Tibial artery (tissue), 4 donors: ENCODE measurements around the gene MDH1B.

Experiments
- DNase-seq, 2 donors: peaks; one replicate each; pipeline ENCODE4 v3.0.0-alpha.2; 2019
- H3K27ac ChIP-seq, 2 donors: fragments of 200-600 bp; sonication (generic) in 1 of 2; 1 replicate in 1 of 2; 2 replicates in 1 of 2; pipeline ENCODE4 v1.5.1; 2018 to 2019; ENCODE audit warnings: mild to moderate bottlenecking in 1 of 2
- H3K27me3 ChIP-seq, 2 donors: fragments of 200-600 bp; sonication (generic) in 1 of 2; one replicate each; pipeline versions ENCODE4 v1.5.1 to v1.6.0; 2016 to 2019
- H3K36me3 ChIP-seq, 3 donors: fragments of 200-600 bp; sonication (generic) in 2 of 3; one replicate each; pipeline ENCODE4 v1.5.1; 2016 to 2019; ENCODE audit warnings: mild to moderate bottlenecking in 2 of 3
- H3K4me1 ChIP-seq, 4 donors: fragments of 200-600 bp; sonication (generic) in 2 of 4; 1 replicate in 3 of 4; 2 replicates in 1 of 4; pipeline ENCODE4 v1.5.1; 2016 to 2019
- H3K4me3 ChIP-seq, 2 donors: fragments of 200-600 bp; sonication (generic) in 1 of 2; 1 replicate in 1 of 2; 2 replicates in 1 of 2; pipeline ENCODE4 v1.5.1; 2018 to 2019; ENCODE audit warnings: mild to moderate bottlenecking in 2 of 2
- H3K9me3 ChIP-seq, 3 donors: fragments of 200-600 bp; sonication (generic) in 1 of 3; one replicate each; pipeline ENCODE4 v1.5.1; 2016 to 2019
- intact Hi-C: fragments of 100-400 bp; cut with DNase I; formaldehyde crosslinking; loops from one replicate; pipeline ENCODE4 v1.15.0; 2023; ENCODE audit warnings: low total_unique reads
- TF ChIP-seq, protein P1 (sequence below), 2 experiments: fragments of 200-600 bp in 1 of 2; fragments of 450-650 bp in 1 of 2; IDR thresholded peaks; one replicate each; pipeline ENCODE4 v1.5.1; 2017 to 2019; ENCODE audit warnings: antibody characterized with exemption in 2 of 2, mild to moderate bottlenecking in 1 of 2, moderate library complexity in 1 of 2

The MDH1B gene

DNA sequence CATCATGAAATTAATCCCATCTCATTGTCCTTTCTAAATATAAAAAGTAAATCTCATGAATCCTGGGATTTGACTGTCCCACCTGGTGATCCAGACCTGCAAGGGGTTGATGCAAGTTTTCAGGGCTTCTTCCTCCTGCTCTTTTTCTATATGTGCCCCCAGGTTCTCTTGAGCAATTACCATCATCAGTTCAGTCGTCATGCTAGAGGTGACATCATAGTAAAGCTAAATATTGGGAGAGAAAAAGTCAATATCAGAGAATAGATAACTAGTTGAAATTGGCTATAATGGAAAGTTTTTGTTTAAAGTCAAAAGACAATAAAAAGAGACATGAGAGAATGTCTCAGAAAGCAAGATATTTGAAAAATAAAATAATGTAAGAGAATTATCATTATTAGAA lies 8.3 kb downstream of the MDH1B start:
- Histone ChIP-seq H3K36me3 (no peaks in the 10 kb centered on the region), H3K4me1 (no peaks in the 10 kb centered on the region), H3K27ac (no peak overlapping the region), H3K27me3 (no peaks in the 10 kb centered on the region), H3K4me3 (no peak overlapping the region), H3K9me3 (no peaks in the 10 kb centered on the region)
- TF ChIP-seq, protein P1, sequence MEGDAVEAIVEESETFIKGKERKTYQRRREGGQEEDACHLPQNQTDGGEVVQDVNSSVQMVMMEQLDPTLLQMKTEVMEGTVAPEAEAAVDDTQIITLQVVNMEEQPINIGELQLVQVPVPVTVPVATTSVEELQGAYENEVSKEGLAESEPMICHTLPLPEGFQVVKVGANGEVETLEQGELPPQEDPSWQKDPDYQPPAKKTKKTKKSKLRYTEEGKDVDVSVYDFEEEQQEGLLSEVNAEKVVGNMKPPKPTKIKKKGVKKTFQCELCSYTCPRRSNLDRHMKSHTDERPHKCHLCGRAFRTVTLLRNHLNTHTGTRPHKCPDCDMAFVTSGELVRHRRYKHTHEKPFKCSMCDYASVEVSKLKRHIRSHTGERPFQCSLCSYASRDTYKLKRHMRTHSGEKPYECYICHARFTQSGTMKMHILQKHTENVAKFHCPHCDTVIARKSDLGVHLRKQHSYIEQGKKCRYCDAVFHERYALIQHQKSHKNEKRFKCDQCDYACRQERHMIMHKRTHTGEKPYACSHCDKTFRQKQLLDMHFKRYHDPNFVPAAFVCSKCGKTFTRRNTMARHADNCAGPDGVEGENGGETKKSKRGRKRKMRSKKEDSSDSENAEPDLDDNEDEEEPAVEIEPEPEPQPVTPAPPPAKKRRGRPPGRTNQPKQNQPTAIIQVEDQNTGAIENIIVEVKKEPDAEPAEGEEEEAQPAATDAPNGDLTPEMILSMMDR (IDR thresholded peaks at IDR 0.05), result no peak
- no peak for DNase-seq
- intact Hi-C loops, result no loop called here

DNA sequence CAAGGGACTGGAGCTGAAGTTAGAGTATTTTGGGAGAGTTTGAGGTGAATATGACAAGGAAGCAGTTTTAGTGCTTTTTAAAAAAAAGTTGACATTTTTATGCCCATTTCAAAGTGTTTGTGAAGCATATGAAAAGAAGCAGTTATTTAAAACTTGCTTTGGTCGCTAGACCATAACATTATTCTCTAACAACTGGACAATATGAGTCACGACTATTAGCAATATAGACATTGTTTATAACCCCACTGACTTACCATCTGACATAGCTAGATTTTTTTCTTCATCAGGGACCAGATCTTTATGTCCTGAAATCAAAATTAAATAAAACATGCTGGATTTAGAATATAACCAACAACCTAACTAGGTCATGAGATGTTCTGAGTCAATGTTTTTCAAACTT lies 24.3 kb downstream of the MDH1B start:
- no peaks in the 10 kb centered on the region for H3K4me1 ChIP-seq
- no peak for DNase-seq
- intact Hi-C loops, result no loop called here
- no peak overlapping the region for H3K27ac ChIP-seq
- H3K4me3 ChIP-seq, result no peak overlapping the region
- no peaks in the 10 kb centered on the region for H3K27me3 ChIP-seq
- H3K36me3 ChIP-seq, result no peaks in the 10 kb centered on the region
- no peaks in the 10 kb centered on the region for H3K9me3 ChIP-seq
- TF ChIP-seq, protein P1 (IDR thresholded peaks at IDR 0.05), result no peak

DNA sequence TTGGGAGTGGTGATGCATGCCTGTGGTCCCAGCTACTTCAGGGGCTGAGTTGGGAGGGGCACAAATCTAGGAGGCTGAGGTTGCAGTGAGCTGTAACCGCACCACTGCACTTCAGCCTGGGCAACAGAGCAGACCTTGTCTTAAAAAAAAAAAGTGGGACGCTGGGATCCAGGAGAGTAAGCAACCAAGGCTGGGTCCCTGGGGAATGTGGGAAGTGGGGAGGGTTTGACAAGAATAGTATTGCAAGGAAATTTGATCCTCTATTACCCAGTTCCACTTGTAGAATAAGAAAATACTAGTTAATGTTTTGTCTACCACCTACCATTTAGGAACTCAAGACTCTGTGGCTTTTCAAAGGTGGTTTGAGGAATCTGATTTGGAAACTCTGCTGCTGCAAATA lies 25.9 kb downstream of the MDH1B start:
- no peak for DNase-seq
- TF ChIP-seq, protein P1 (IDR thresholded peaks at IDR 0.05), result no peak
- Histone ChIP-seq H3K27me3 (no peaks in the 10 kb centered on the region), H3K9me3 (no peaks in the 10 kb centered on the region), H3K4me3 (no peak overlapping the region), H3K36me3 (no peaks in the 10 kb centered on the region), H3K4me1 (no peaks in the 10 kb centered on the region), H3K27ac (no peak overlapping the region)
- intact Hi-C loops, result no loop called here

DNA sequence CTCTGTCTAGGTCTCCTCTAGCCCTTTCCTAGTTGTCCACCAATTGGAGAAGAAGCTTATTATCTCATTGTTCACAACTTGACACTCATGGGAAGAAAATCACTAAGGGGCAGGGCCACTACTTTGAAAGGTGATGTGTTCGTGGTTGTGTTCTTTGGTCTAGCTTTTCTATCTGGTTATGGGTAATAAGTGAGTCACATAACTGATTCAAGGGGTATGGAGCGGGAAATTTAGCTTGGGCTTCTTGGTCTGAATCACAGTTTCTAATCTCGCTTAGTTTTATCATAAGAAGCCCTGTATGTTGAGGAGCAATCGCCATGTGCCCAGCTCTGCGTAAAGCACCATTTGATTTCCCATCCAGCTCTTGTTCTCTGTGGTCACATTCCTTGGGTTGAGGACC lies 28.2 kb downstream of the MDH1B start:
- Histone ChIP-seq H3K9me3 (no peaks in the 10 kb centered on the region), H3K4me1 (no peaks in the 10 kb centered on the region), H3K27me3 (no peaks in the 10 kb centered on the region), H3K4me3 (no peak overlapping the region), H3K36me3 (no peaks in the 10 kb centered on the region), H3K27ac (no peak overlapping the region)
- TF ChIP-seq, protein P1 (IDR thresholded peaks at IDR 0.05), result no peak
- intact Hi-C loops, result no loop called here
- DNase-seq, result no peak

DNA sequence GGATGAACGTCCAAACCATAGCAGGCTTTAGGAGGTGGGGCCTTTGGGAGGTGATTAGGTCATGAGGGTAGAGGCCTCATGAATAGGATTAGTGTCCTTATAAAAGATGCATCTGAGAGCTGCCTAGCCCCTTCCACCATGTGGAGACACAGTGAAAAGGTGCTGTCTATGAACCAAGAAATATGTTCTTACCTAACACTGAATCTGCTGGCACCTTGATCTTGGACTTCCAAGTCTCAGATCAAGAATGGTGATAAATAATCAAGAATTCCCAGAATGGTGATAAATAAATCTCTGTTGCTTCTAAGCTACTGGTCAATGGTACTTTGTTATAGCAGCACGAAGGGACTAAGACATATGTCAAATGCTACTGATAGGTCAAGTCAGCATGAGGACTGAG lies 31.8 kb downstream of the MDH1B start:
- H3K27me3 ChIP-seq, result no peaks in the 10 kb centered on the region
- no peaks in the 10 kb centered on the region for H3K36me3 ChIP-seq
- TF ChIP-seq, protein P1 (IDR thresholded peaks at IDR 0.05), result no peak
- H3K4me1 ChIP-seq, result no peaks in the 10 kb centered on the region
- intact Hi-C loops, result no loop called here
- no peak overlapping the region for H3K27ac ChIP-seq
- DNase-seq, result no peak
- H3K9me3 ChIP-seq, result no peaks in the 10 kb centered on the region
- H3K4me3 ChIP-seq, result no peak overlapping the region
